ENCODE data around the gene GPC3.

DNA sequence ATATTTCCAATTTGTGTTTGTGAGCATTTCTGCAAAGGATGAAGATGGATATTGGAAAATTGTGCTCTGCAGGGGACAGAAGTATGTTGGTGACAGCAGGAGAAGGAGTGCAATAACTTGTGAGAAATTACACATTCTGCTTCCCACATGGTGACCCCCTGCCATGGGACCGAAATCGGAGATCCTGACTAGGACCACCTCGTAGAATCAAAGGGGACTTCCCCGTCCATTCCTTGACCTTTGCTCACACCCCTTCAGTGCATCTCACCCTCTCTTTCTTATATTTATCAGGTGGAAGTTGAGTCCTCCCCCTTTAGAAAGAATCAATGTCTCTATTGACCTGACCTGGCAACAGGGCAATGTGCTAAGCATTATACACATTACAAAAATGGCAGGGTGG, 451.2 kb downstream of the GPC3 start:
- TF ChIP-seq, protein P1, sequence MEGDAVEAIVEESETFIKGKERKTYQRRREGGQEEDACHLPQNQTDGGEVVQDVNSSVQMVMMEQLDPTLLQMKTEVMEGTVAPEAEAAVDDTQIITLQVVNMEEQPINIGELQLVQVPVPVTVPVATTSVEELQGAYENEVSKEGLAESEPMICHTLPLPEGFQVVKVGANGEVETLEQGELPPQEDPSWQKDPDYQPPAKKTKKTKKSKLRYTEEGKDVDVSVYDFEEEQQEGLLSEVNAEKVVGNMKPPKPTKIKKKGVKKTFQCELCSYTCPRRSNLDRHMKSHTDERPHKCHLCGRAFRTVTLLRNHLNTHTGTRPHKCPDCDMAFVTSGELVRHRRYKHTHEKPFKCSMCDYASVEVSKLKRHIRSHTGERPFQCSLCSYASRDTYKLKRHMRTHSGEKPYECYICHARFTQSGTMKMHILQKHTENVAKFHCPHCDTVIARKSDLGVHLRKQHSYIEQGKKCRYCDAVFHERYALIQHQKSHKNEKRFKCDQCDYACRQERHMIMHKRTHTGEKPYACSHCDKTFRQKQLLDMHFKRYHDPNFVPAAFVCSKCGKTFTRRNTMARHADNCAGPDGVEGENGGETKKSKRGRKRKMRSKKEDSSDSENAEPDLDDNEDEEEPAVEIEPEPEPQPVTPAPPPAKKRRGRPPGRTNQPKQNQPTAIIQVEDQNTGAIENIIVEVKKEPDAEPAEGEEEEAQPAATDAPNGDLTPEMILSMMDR (conservative IDR thresholded peaks at IDR 0.05; ENCODE audit: low read depth, low read length): no peak
- no peak for TF ChIP-seq EZH2 (IDR thresholded peaks at IDR 0.05; ENCODE audit: borderline replicate concordance, low read depth, low read length, poor library complexity, severe bottlenecking)
